LNCaP clone FGC (cell line): ENCODE data around the gene PPP3CA.
A peak's percentile ranks its signal among the peaks of the same experiment; 100 is the strongest.

Source experiments
- DNase-seq: peaks from one replicate; pipeline ENCODE4 v3.0.0-alpha.2; 2011; ENCODE audit warnings: low read depth
- H3K4me3 ChIP-seq: 2 replicates; pipeline ENCODE4 v1.5.1; 2011; ENCODE audit warnings: mild to moderate bottlenecking, low read depth, low read length, control low read depth
- TF ChIP-seq, protein P1 (sequence below): IDR thresholded peaks from 2 replicates; pipeline ENCODE4 v1.5.1; 2012; ENCODE audit warnings: mild to moderate bottlenecking; ENCODE audit not compliant: control insufficient read depth, insufficient read depth; ENCODE audit errors: extremely low read depth

Gene PPP3CA

DNA sequence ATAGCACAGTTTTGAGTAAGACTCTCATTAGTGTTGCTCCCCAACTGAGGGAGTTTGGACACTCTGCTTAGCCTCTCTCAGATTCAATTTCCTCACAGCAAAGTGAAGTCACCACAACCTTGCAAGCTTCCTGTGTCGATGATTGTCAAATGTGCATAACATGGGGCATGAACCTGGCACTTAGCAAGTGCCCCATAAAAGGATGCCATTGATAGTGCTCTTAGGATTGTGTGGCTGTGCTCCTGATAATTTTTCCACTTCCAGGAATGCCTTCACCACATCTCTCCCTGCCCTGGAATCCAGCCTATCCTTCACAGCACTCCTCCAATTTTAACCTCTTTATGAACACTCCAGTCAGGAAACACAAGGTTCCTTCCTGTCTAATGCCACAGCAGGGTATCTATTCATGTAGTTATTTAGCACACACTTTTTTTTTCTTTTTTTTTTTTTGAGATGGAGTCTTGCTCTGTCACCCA is 309.4 kb downstream of the PPP3CA start:
- TF ChIP-seq, protein P1, sequence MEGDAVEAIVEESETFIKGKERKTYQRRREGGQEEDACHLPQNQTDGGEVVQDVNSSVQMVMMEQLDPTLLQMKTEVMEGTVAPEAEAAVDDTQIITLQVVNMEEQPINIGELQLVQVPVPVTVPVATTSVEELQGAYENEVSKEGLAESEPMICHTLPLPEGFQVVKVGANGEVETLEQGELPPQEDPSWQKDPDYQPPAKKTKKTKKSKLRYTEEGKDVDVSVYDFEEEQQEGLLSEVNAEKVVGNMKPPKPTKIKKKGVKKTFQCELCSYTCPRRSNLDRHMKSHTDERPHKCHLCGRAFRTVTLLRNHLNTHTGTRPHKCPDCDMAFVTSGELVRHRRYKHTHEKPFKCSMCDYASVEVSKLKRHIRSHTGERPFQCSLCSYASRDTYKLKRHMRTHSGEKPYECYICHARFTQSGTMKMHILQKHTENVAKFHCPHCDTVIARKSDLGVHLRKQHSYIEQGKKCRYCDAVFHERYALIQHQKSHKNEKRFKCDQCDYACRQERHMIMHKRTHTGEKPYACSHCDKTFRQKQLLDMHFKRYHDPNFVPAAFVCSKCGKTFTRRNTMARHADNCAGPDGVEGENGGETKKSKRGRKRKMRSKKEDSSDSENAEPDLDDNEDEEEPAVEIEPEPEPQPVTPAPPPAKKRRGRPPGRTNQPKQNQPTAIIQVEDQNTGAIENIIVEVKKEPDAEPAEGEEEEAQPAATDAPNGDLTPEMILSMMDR, result no peak
- no peak for DNase-seq

DNA sequence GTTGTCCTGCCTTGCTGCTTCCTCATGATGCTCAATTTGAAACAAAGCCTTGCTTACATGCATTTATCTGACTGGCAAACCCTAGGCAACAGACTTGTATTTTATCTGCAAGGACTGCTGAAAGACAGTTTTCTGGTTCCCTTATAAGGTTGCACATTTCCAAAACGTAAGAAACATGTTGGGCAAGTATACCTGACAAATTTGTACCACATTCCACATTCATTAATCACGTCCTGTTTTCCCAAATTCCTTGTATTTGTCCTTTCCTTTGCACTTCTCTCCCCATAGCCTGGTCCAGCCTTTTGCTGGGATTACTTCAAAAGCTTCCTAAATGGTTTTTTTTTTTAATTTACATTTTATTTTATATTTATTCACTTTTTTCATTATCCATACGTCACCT is 310.1 kb downstream of the PPP3CA start:
- H3K4me3 ChIP-seq, result no peak overlapping the region
- no peak for DNase-seq
- TF ChIP-seq, protein P1, result no peak

More for the DNA sequence above, 309.4 kb downstream of the PPP3CA start:
- H3K4me3 ChIP-seq, result no peak overlapping the region

DNA sequence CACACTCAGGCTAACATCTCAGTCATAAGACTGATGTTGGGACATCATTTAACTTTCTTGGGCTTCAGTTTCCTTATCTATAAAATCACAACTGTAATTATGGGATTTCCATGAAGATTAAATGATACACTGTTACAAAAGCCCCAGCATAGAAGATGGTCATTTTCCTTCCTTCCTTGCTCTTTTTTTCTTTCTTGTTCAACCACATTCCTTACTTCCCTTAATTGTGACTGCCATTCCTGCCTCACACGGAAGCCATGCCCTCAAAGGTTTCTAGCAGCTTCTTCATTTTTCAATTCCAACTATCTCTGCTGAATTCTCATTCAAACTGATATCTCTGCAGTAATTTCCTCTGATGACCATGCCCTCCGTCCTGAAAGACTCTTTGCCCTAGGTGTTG is 311.8 kb downstream of the PPP3CA start:
- no peak for DNase-seq
- no peak overlapping the region for H3K4me3 ChIP-seq
- TF ChIP-seq, protein P1, result no peak

DNA sequence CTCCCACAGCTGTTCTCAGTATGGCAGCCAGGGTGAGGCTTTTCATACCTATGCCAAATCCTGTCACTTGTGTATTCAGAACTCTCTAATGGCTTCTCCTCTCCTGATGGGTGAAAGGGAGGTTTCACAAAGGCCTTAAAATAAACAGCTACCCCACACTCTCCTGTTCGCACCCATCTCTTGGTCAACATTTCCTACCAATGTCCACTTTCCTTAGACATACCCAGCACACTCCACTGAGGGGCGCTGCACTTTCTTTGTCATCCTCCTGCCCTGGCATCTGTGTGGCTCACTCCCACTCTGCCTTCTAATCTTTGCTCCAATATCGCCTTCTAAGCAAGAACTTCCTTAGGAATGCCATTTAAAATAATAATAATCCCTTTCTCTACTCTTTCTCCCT is 313.3 kb downstream of the PPP3CA start:
- H3K4me3 ChIP-seq, result no peak overlapping the region
- TF ChIP-seq, protein P1, result peak; percentile 23; the same call in 1 of the 2 replicates
- no peak for DNase-seq

DNA sequence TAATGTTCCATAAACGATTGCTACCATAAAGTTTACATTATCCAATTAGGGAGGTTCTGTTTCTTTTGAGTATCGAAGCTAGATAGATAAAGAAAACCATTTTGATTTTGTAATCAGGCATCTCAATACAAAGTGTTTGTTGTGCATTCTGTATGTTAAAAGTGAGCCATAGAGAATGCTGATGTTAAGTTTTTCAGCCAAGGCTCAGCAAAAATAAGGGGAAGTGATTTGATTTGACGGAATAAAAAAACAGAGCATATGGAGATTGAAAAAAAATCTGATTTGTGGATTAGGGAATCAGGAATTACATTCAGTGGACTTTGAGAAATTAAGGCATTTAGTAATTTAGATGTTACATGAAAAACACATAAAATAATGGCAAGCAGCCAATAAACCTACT is 314.8 kb downstream of the PPP3CA start:
- TF ChIP-seq, protein P1, result no peak
- no peak overlapping the region for H3K4me3 ChIP-seq

DNA sequence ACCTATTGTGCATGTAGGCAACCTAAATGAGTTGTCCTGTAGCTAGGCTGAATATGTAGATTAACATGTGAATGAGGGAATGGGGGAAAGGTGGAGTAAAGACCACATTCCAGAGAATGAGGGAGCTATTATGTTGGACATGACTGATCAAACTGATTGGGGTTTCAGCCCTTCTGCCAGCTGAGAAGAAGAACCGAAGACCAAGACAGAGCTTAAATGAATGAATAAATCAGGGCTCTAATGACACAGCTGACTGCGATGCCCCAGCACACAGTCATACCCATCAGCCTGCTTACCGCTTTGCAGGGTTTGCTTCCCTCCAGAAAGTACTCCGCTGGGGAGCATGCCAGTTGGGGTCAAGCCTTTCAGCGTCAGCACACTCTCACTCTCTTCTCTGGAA is 315.4 kb downstream of the PPP3CA start:
- H3K4me3 ChIP-seq, result no peak overlapping the region

More for the DNA sequence above, 314.8 kb downstream of the PPP3CA start:
- no peak for DNase-seq

DNA sequence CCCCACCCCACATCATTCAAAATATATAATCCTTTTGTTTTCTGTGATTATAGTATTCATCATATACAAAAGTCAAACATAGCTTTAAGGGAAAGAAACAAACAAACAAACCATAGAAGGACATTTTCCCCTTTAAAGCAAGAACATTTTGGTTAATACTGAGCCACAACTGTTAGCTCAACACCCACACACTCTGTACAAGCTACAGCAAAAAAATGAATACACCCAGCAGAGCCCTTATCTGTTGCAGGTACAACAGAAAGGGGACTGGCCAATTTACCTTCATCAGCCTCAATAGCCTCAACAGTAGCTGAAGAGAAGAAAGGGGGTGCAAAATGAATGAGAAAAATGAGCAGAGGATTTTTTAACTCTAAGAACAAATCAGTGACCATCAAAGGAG is 318.4 kb downstream of the PPP3CA start:
- TF ChIP-seq, protein P1, result no peak
- DNase-seq, result no peak
- no peak overlapping the region for H3K4me3 ChIP-seq

More for the DNA sequence above, 315.4 kb downstream of the PPP3CA start:
- TF ChIP-seq, protein P1, result no peak
- no peak for DNase-seq
